ENCODE results near the gene EHD4. TPM values are rescaled to one million over a fixed set of nuclear protein-coding genes. Genes with fewer than 3 reads are reported as not detected.

Gene EHD4
- total RNA-seq, 8 experiments from 2014 or later = 3.6 to 45.8 (median 6.6) TPM

- no peak for ATAC-seq (replicated peaks in 6 of 8)
- Histone ChIP-seq H3K4me3 (no peak overlapping the region), H3K27ac (no peak overlapping the region), H3K4me1 (replicated peaks in 1 of 2) (no peaks in the 10 kb centered on the region)
- 78 to 100% (median 95%) methylated on average over 1 to 12 of the region's 12 CpGs for WGBS, 10 experiments
- in situ Hi-C loops (cut with MboI; ENCODE audit: low pct_unique_long_range_greater_than_20kb in 2 of 9, low sequenced_read_pairs in 9 of 9, unreplicated experiment in 9 of 9) = no loop called here
These were observed 15.1 kb downstream of the EHD4 start for GRCh38 chr15:41957021-41957897.

DNA sequence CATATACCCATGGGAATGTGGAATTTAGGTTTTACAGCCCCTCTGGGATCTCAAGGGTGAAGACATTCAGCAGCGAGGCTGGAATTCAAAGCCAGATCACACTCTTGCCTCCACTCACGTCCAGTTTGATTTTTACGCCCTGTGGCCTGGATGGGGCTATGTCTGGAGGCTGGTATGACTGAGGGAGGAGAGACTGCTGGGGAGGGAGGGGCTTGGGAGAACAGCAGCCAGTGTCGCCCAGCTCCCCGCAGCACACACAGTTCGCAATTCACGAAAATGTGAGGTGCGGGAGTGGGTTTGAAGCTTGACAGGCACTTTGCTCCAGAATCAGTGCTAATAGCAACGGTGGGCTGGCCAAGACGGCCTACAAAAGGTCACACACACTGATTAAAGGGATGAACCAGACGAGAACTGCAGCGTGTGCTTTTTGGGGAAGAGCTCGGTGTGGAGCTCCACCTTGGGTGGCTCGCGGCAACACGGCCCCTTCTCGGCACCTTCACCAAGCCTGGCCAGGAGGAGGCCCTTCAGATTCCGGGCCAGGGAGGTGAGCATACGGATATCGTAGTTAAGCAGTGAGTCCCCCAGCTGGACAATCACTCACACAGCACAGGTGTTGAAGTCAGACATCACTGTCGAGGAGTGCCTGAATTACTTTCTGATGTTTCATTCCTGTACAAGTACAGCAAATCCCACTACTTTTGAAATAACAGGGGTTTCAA lies 16.4 kb downstream of the EHD4 start:
- Histone ChIP-seq H3K4me3 (no peak overlapping the region), H3K27ac (no peak overlapping the region), H3K4me1 (replicated peaks in 1 of 2) (no peaks in the 10 kb centered on the region)
- in situ Hi-C loops (cut with MboI; ENCODE audit: low pct_unique_long_range_greater_than_20kb in 2 of 9, low sequenced_read_pairs in 9 of 9, unreplicated experiment in 9 of 9) = no loop called here
- 20 to 92% (median 60%) methylated on average over 1 to 10 of the region's 21 CpGs; no CpG with 5 or more reads in 4 of the 10 experiments for WGBS, 10 experiments
- ATAC-seq (replicated peaks in 6 of 8) = peak in 3 of 8 experiments; percentile 16 to 28 (median 26)

DNA sequence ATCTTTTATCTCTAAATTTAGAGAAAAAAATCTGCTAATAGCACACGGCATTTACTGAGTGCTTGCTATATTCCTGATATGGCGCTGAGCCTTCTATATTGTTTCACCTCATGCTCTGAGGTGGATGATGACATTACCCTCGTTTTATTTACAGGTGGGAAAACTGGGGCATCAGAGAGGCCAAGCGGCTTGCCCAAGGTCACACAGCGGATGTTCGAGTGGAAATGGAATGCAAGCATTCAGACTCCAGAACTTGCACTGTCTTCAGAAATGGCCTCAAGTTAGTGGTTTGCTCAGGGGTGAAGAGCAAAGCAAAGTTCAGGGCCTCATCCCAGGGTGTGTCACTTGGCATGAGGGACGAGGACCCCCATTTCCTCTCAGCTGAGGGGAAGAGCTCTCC lies 17.3 kb downstream of the EHD4 start:
- WGBS, 10 experiments = 75 to 100% (median 93%) methylated on average over 1 to 5 of the region's 7 CpGs; no CpG with 5 or more reads in 1 of the 10 experiments
- in situ Hi-C loops (cut with MboI; ENCODE audit: low pct_unique_long_range_greater_than_20kb in 2 of 9, low sequenced_read_pairs in 9 of 9, unreplicated experiment in 9 of 9) = no loop called here
- H3K27ac ChIP-seq = no peak overlapping the region
- H3K4me1 ChIP-seq (replicated peaks in 1 of 2) = no peaks in the 10 kb centered on the region
- no peak for ATAC-seq (replicated peaks in 6 of 8)
- H3K4me3 ChIP-seq = no peak overlapping the region

- ATAC-seq (replicated peaks in 6 of 8) = no peak
- in situ Hi-C loops (cut with MboI; ENCODE audit: low pct_unique_long_range_greater_than_20kb in 2 of 9, low sequenced_read_pairs in 9 of 9, unreplicated experiment in 9 of 9) = no loop called here
- Histone ChIP-seq H3K4me3 (no peak overlapping the region), H3K27ac (no peak overlapping the region), H3K4me1 (replicated peaks in 1 of 2) (no peaks in the 10 kb centered on the region)
- 75 to 100% (median 100%) methylated on average over 1 to 2 of the region's 6 CpGs; no CpG with 5 or more reads in 4 of the 10 experiments for WGBS, 10 experiments
These were observed 18.3 kb downstream of the EHD4 start for GRCh38 chr15:41954036-41954435.

- 95 to 100% (median 96%) methylated on average over 1 to 9 of the region's 12 CpGs; no CpG with 5 or more reads in 4 of the 10 experiments for WGBS, 10 experiments
- H3K4me1 ChIP-seq (replicated peaks in 1 of 2) = no peaks in the 10 kb centered on the region
- H3K27ac ChIP-seq = no peak overlapping the region
- ATAC-seq (replicated peaks in 6 of 8) = no peak
- in situ Hi-C loops (cut with MboI; ENCODE audit: low pct_unique_long_range_greater_than_20kb in 2 of 9, low sequenced_read_pairs in 9 of 9, unreplicated experiment in 9 of 9) = no loop called here
- no peak overlapping the region for H3K4me3 ChIP-seq
These were observed 20.3 kb downstream of the EHD4 start for GRCh38 chr15:41952013-41952563.

GRCh38 chr15:41951571-41951970 lies 20.8 kb downstream of the EHD4 start:
- Histone ChIP-seq H3K27ac (no peak overlapping the region), H3K4me1 (replicated peaks in 1 of 2) (no peaks in the 10 kb centered on the region), H3K4me3 (no peak overlapping the region)
- in situ Hi-C loops (cut with MboI; ENCODE audit: low pct_unique_long_range_greater_than_20kb in 2 of 9, low sequenced_read_pairs in 9 of 9, unreplicated experiment in 9 of 9) = no loop called here
- no peak for ATAC-seq (replicated peaks in 6 of 8)
- WGBS, 10 experiments = 0 to 100% (median 40%) methylated on average over 1 to 2 of the region's 2 CpGs; no CpG with 5 or more reads in 3 of the 10 experiments

- Histone ChIP-seq H3K4me1 (replicated peaks in 1 of 2) (no peaks in the 10 kb centered on the region), H3K4me3 (no peak overlapping the region), H3K27ac (no peak overlapping the region)
- peak in 3 of 8 experiments; percentile 67 to 76 (median 70) for ATAC-seq (replicated peaks in 6 of 8)
- WGBS, 10 experiments = 0 to 100% (median 76%) methylated on average over 1 to 5 of the region's 5 CpGs; no CpG with 5 or more reads in 4 of the 10 experiments
- in situ Hi-C loops (cut with MboI; ENCODE audit: low pct_unique_long_range_greater_than_20kb in 2 of 9, low sequenced_read_pairs in 9 of 9, unreplicated experiment in 9 of 9) = no loop called here
These were observed 21.9 kb downstream of the EHD4 start for GRCh38 chr15:41950489-41950888.

GRCh38 chr15:41950127-41950483 lies 22.3 kb downstream of the EHD4 start:
- Histone ChIP-seq H3K4me1 (replicated peaks in 1 of 2) (no peaks in the 10 kb centered on the region), H3K27ac (no peak overlapping the region), H3K4me3 (no peak overlapping the region)
- WGBS, 10 experiments = 62 to 100% (median 86%) methylated on average over 2 to 4 of the region's 4 CpGs; no CpG with 5 or more reads in 4 of the 10 experiments
- ATAC-seq (replicated peaks in 6 of 8) = no peak
- in situ Hi-C loops (cut with MboI; ENCODE audit: low pct_unique_long_range_greater_than_20kb in 2 of 9, low sequenced_read_pairs in 9 of 9, unreplicated experiment in 9 of 9) = no loop called here

DNA sequence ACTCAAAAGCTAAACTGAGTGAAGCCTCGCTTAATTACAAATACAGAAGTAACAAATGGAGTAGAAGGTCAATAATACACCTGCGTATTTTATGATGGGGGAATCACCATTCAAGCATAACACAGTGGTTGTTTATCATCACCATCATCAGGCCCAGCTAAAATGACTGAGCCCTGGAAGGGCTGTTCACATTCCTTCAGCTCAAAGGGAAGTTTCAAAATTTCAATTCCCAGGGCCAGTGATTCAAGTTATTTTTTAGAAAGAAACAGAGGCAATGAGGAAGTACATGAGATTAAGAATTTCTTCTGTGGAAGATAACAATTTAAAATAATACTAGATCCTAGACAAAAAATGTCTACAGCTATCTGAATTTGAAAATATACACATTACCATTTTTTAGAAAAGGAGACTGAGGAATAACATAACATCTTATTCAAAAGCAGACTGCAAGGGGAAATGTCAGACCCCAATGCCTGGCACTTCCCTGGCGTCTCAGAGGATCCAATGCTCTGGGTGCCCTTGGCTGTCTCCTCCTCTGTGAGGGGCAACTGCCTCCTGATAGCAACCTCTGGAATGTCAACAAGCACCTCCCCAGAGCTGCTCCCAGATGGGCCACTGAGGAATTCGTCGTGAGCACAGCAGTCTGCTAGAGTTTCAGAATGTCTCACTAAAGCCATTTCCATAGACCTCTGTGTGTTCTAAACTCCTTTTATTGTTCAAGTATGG lies 22.8 kb downstream of the EHD4 start:
- Histone ChIP-seq H3K4me1 (replicated peaks in 1 of 2) (no peaks in the 10 kb centered on the region), H3K27ac (no peak overlapping the region), H3K4me3 (no peak overlapping the region)
- in situ Hi-C loops (cut with MboI; ENCODE audit: low pct_unique_long_range_greater_than_20kb in 2 of 9, low sequenced_read_pairs in 9 of 9, unreplicated experiment in 9 of 9) = no loop called here
- peak in 1 of 8 experiments; percentile 83 for ATAC-seq (replicated peaks in 6 of 8)
- WGBS, 10 experiments = 67 to 100% (median 94%) methylated on average over 1 to 5 of the region's 5 CpGs

DNA sequence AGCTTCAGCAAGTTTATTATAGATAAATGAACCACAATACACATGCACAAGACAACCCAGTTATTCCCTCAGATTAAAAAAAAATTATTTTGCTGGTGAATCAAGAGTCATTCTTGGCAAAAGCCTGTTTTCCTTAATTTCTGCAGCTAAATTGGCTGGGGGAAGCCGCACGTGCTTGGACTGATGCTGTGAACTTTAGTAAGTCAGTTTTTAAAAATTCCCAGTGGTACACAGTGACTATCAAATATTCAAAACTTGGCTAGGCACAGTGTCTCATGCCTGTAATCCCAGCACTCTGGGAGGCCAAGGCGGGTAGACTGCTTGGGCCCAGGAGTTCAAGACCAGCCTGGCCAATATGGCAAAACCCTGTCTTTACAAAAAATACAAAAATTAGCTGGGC lies 23.9 kb downstream of the EHD4 start:
- no peak overlapping the region for H3K27ac ChIP-seq
- ATAC-seq (replicated peaks in 6 of 8) = no peak
- no peak overlapping the region for H3K4me3 ChIP-seq
- WGBS, 10 experiments = 75 to 100% (median 92%) methylated on average over 2 to 3 of the region's 3 CpGs; no CpG with 5 or more reads in 3 of the 10 experiments
- H3K4me1 ChIP-seq (replicated peaks in 1 of 2) = no peaks in the 10 kb centered on the region
- in situ Hi-C loops (cut with MboI; ENCODE audit: low pct_unique_long_range_greater_than_20kb in 2 of 9, low sequenced_read_pairs in 9 of 9, unreplicated experiment in 9 of 9) = no loop called here

DNA sequence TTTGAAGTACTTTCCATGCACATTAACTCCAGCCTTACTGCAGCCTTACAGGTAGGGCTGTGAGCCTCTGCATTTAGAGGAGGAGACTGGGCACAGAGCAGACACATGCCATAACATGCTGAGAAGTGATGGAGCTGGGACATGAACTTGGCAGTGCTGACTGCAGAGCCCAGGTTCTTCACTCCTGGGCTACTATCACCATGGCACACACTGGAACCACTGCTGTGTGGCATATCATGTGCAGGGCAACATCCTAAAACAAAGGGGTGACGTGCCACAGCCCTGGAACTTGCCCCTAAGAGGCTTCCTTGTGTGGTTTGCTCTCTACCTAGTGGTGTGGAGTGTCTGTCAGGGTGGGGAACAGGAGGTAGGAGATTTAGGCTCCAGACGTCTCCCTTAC lies 25.4 kb downstream of the EHD4 start:
- Histone ChIP-seq H3K4me1 (replicated peaks in 1 of 2) (no peaks in the 10 kb centered on the region), H3K4me3 (no peak overlapping the region), H3K27ac (no peak overlapping the region)
- peak in 1 of 8 experiments; percentile 36 for ATAC-seq (replicated peaks in 6 of 8)
- WGBS, 10 experiments = 60 to 100% (median 83%) methylated on average over 1 of the region's 2 CpGs; no CpG with 5 or more reads in 6 of the 10 experiments
- in situ Hi-C loops (cut with MboI; ENCODE audit: low pct_unique_long_range_greater_than_20kb in 2 of 9, low sequenced_read_pairs in 9 of 9, unreplicated experiment in 9 of 9) = no loop called here

- no peak for ATAC-seq (replicated peaks in 6 of 8)
- in situ Hi-C loops (cut with MboI; ENCODE audit: low pct_unique_long_range_greater_than_20kb in 2 of 9, low sequenced_read_pairs in 9 of 9, unreplicated experiment in 9 of 9) = no loop called here
These were observed 26.6 kb downstream of the EHD4 start for GRCh38 chr15:41945731-41946130.

More at GRCh38 chr15:41945731-41946130, 26.6 kb downstream of the EHD4 start:
- H3K4me3 ChIP-seq = no peak overlapping the region
- no peaks in the 10 kb centered on the region for H3K4me1 ChIP-seq (replicated peaks in 1 of 2)
- WGBS, 10 experiments = 64 to 100% (median 82%) methylated on average over 1 to 9 of the region's 11 CpGs; no CpG with 5 or more reads in 1 of the 10 experiments
- H3K27ac ChIP-seq = no peak overlapping the region

All from motor neuron (in vitro differentiated cells).